Adrenal gland (tissue), 5 donors: ENCODE results near the gene RAMP1.

Experiments
- CTCF ChIP-seq, 6 experiments: fragments of 450-650 bp in 4 of 6; fragments of 200-600 bp in 2 of 6; sonication (generic) in 1 of 6; IDR thresholded peaks; 1 replicate in 5 of 6; 2 replicates in 1 of 6; pipeline versions ENCODE4 v1.5.1 to v1.8.0; 2016 to 2021; ENCODE audit warnings: antibody characterized with exemption in 6 of 6, mild to moderate bottlenecking in 2 of 6, moderate library complexity in 1 of 6
- POLR2A ChIP-seq, 2 donors: fragments of 450-650 bp; IDR thresholded peaks; one replicate each; pipeline ENCODE4 v1.6.1; 2017; ENCODE audit warnings: antibody characterized with exemption in 2 of 2, mild to moderate bottlenecking in 2 of 2, moderate library complexity in 1 of 2
- donor health status: DM: no; HTN: no; CAD: no.

GRCh38 chr2:237860273-237860935, 981 bp downstream of the RAMP1 start:
- no peak for TF ChIP-seq CTCF (IDR thresholded peaks at IDR 0.05)
- TF ChIP-seq POLR2A (IDR thresholded peaks at IDR 0.05) = no peak
